H9 (cell line): Measurements from ENCODE around the gene AATK. TPM values are rescaled to one million over a fixed set of nuclear protein-coding genes. Genes with fewer than 3 reads are reported as not detected.

Source experiments
- DNase-seq: peaks from one replicate; pipeline ENCODE4 v3.0.0-alpha.2; 2017
- H2AFZ ChIP-seq: one replicate; pipeline ENCODE4 v1.6.1; 2013; ENCODE audit warnings: mild to moderate bottlenecking, low read length, control low read depth, moderate library complexity
- H2AK5ac ChIP-seq: 2 replicates; pipeline ENCODE4 v1.6.1; 2013; ENCODE audit warnings: low read length, control low read depth, mixed read lengths; ENCODE audit not compliant: insufficient read length
- H2BK120ac ChIP-seq: one replicate; pipeline ENCODE4 v1.6.1; 2013; ENCODE audit warnings: low read depth, mild to moderate bottlenecking, low read length, control low read depth, inconsistent platforms; ENCODE audit not compliant: poor library complexity, severe bottlenecking
- H2BK12ac ChIP-seq: 2 replicates; pipeline ENCODE4 v1.6.1; 2013; ENCODE audit warnings: low read length, control low read depth, mixed read lengths, low read depth; ENCODE audit not compliant: insufficient read length
- H2BK15ac ChIP-seq: 2 replicates; pipeline ENCODE4 v1.6.1; 2013; ENCODE audit warnings: low read depth, low read length, control low read depth
- H2BK20ac ChIP-seq: one replicate; pipeline ENCODE4 v1.6.1; 2013; ENCODE audit warnings: low read depth, mild to moderate bottlenecking, low read length, control low read depth, inconsistent platforms; ENCODE audit not compliant: poor library complexity, severe bottlenecking
- H2BK5ac ChIP-seq: 2 replicates; pipeline ENCODE4 v1.6.1; 2013; ENCODE audit warnings: low read length, control low read depth, mixed read lengths; ENCODE audit not compliant: insufficient read length
- H3K14ac ChIP-seq: 2 replicates; pipeline ENCODE4 v1.6.1; 2013; ENCODE audit warnings: low read length, control low read depth; ENCODE audit not compliant: insufficient read depth
- H3K18ac ChIP-seq: 2 replicates; pipeline ENCODE4 v1.6.1; 2013; ENCODE audit warnings: low read depth, mild to moderate bottlenecking, mixed read lengths, low read length, control low read depth; ENCODE audit not compliant: insufficient read length
- H3K23ac ChIP-seq: 2 replicates; pipeline ENCODE4 v1.6.1; 2013; ENCODE audit warnings: low read length, control low read depth, mixed read lengths, low read depth; ENCODE audit not compliant: insufficient read length
- H3K23me2 ChIP-seq: 2 replicates; pipeline ENCODE4 v1.6.1; 2013; ENCODE audit warnings: low read depth, mild to moderate bottlenecking, mixed read lengths, low read length, control low read depth; ENCODE audit not compliant: insufficient read length, poor library complexity, severe bottlenecking
- H3K27ac ChIP-seq: 2 replicates; pipeline ENCODE4 v1.5.1; 2013; ENCODE audit warnings: low read length, control low read depth, mixed read lengths, low read depth; ENCODE audit not compliant: insufficient read length
- H3K27me3 ChIP-seq: 2 replicates; pipeline ENCODE4 v1.6.1; 2013; ENCODE audit warnings: low read length, control low read depth, inconsistent platforms; ENCODE audit not compliant: insufficient read depth
- H3K4ac ChIP-seq: 2 replicates; pipeline ENCODE4 v1.6.1; 2013; ENCODE audit warnings: low read depth, mild to moderate bottlenecking, control low read depth, inconsistent platforms, low read length, moderate library complexity
- H3K4me1 ChIP-seq: 2 replicates; pipeline ENCODE4 v1.6.1; 2013; ENCODE audit warnings: low read length, control low read depth, inconsistent platforms; ENCODE audit not compliant: insufficient read depth
- H3K4me2 ChIP-seq: 2 replicates; pipeline ENCODE4 v1.6.1; 2013; ENCODE audit warnings: low read length, control low read depth, mixed read lengths; ENCODE audit not compliant: insufficient read length, insufficient read depth
- H3K56ac ChIP-seq: 2 replicates; pipeline ENCODE4 v1.6.1; 2013; ENCODE audit warnings: low read depth, mild to moderate bottlenecking, mixed read lengths, low read length, control low read depth; ENCODE audit not compliant: insufficient read length
- H3K79me1 ChIP-seq: 2 replicates; pipeline ENCODE4 v1.6.1; 2013; ENCODE audit warnings: low read depth, mild to moderate bottlenecking, moderate library complexity, low read length, control low read depth, inconsistent platforms; ENCODE audit not compliant: insufficient read depth, poor library complexity, severe bottlenecking
- H3K79me2 ChIP-seq: 2 replicates; pipeline ENCODE4 v1.6.1; 2013; ENCODE audit warnings: low read length, control low read depth, inconsistent platforms; ENCODE audit not compliant: insufficient read depth
- H3K9ac ChIP-seq: 2 replicates; pipeline ENCODE4 v1.6.1; 2013; ENCODE audit warnings: low read length, control low read depth, mixed read lengths; ENCODE audit not compliant: insufficient read length; ENCODE audit errors: extremely low read depth
- H3K9me3 ChIP-seq: one replicate; pipeline ENCODE4 v1.6.1; 2013; ENCODE audit warnings: low read depth, low read length, inconsistent platforms; ENCODE audit not compliant: control insufficient read depth
- H3T11ph ChIP-seq: one replicate; pipeline ENCODE4 v1.6.1; 2013; ENCODE audit warnings: mild to moderate bottlenecking, low read length, control low read depth, inconsistent platforms
- H4K20me1 ChIP-seq: one replicate; pipeline ENCODE4 v1.6.1; 2013; ENCODE audit not compliant: control insufficient read depth, insufficient read length, insufficient read depth
- H4K5ac ChIP-seq: 2 replicates; pipeline ENCODE4 v1.6.1; 2013; ENCODE audit warnings: low read depth, mild to moderate bottlenecking, mixed read lengths, low read length, control low read depth; ENCODE audit not compliant: insufficient read length
- H4K8ac ChIP-seq: replicated peaks from 2 replicates; pipeline ENCODE4 v1.6.1; 2013; ENCODE audit warnings: low read length, control low read depth, mixed read lengths, low read depth; ENCODE audit not compliant: insufficient read length
- H4K91ac ChIP-seq: 2 replicates; pipeline ENCODE4 v1.6.1; 2013; ENCODE audit warnings: low read depth, mild to moderate bottlenecking, moderate library complexity, mixed read lengths, low read length, control low read depth; ENCODE audit not compliant: insufficient read length
- H3K27ac Mint-ChIP-seq, 3 experiments: 2 replicates in 2 of 3; 3 replicates in 1 of 3; pipeline ENCODE4 v1.8.0; 2020 to 2021; ENCODE audit warnings: mixed read lengths in 3 of 3, mild to moderate bottlenecking in 1 of 3, moderate library complexity in 1 of 3
- H3K27me3 Mint-ChIP-seq: 2 replicates; pipeline ENCODE4 v1.8.0; 2021; ENCODE audit warnings: low read depth, mild to moderate bottlenecking, moderate library complexity, mixed read lengths
- H3K36me3 Mint-ChIP-seq, 3 experiments: 2 replicates in 2 of 3; 3 replicates in 1 of 3; pipeline ENCODE4 v1.8.0; 2020 to 2021; ENCODE audit warnings: low read depth in 3 of 3, mixed read lengths in 3 of 3; ENCODE audit not compliant: insufficient read depth in 1 of 3
- H3K4me1 Mint-ChIP-seq, 2 experiments: 2 replicates each; pipeline ENCODE4 v1.8.0; 2020; ENCODE audit warnings: mixed read lengths in 2 of 2
- H3K4me3 Mint-ChIP-seq, 2 experiments: 2 replicates in 1 of 2; 3 replicates in 1 of 2; pipeline ENCODE4 v1.8.0; 2020 to 2021; ENCODE audit warnings: mild to moderate bottlenecking in 2 of 2, mixed read lengths in 2 of 2, moderate library complexity in 1 of 2
- H3K9me3 Mint-ChIP-seq, 2 experiments: 2 replicates in 1 of 2; 3 replicates in 1 of 2; pipeline ENCODE4 v1.8.0; 2020; ENCODE audit warnings: mild to moderate bottlenecking in 2 of 2, mixed read lengths in 2 of 2, moderate library complexity in 1 of 2
- WGBS: extraction: QIAGEN DNeasy Blood & Tissue Kit; methylation state at CpG from one replicate; pipeline ENCODE4 v1.1.7; 2013; ENCODE audit warnings: missing lambda C conversion rate, low lambda C conversion rate, mixed read lengths; ENCODE audit not compliant: insufficient read length; ENCODE audit errors: extremely low coverage; 5-methylcytosine and 5-hydroxymethylcytosine counted together
- total RNA-seq: library from RNA; stranded (reverse); gene quantifications from 2 replicates; pipeline ENCODE4 v1.2.1, GENCODE V29; 2021
- TF ChIP-seq, protein P1 (sequence below): fragments of 200-600 bp; sonication (generic); conservative IDR thresholded peaks from 3 replicates; pipeline ENCODE4 v1.8.0; 2021; ENCODE audit warnings: antibody characterized with exemption, mild to moderate bottlenecking

Gene AATK
- total RNA-seq, 1 experiment from 2014 or later, result 2.4 TPM

DNA sequence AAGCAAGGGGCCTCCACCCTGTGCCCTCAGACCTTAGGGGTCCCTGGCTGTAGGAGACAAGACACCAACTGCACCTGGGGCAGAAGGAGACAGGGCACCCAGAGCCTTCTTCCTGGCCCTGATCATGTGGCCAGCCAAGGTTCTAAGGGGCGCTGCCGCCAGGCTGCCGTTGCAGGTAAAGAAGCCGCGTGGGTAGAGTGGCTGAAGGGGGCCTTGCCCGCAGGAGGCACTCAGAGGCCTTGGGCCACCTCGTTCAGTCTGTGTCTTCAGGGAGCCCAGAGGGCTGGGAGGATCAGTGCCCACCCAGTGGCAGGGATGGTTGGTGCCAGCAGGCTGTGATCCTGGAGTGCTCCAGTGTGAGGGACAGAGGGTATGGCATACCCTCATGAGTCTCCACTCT, 1.6 kb upstream of the AATK start:
- Histone ChIP-seq H2BK20ac (no peak overlapping the region), H3T11ph (no peak overlapping the region), H3K23me2 (peaks cover 3% of the 10 kb centered on the region), H3K56ac (no peak overlapping the region), H2BK120ac (no peak overlapping the region), H3K27ac (no peak overlapping the region), H2BK5ac (no peak overlapping the region), H3K9ac (no peak overlapping the region), H2BK15ac (no peak overlapping the region), H4K20me1 (peaks cover 4% of the 10 kb centered on the region), H3K4ac (no peak overlapping the region), H3K4me2 (no peak overlapping the region), H3K79me1 (no peaks in the 10 kb centered on the region), H4K91ac (no peak overlapping the region), H4K8ac (no peak overlapping the region), H2AFZ (no peak overlapping the region), H3K79me2 (no peaks in the 10 kb centered on the region), H3K27me3 (no peaks in the 10 kb centered on the region), H4K5ac (no peak overlapping the region), H2AK5ac (no peak overlapping the region), H2BK12ac (no peak overlapping the region), H3K4me1 (no peaks in the 10 kb centered on the region), H3K23ac (no peak overlapping the region), H3K18ac (no peak overlapping the region), H3K14ac (no peak overlapping the region), H3K9me3 (no peaks in the 10 kb centered on the region)
- no peak for DNase-seq
- no peak overlapping the region for H3K4me3 Mint-ChIP-seq
- H3K36me3 Mint-ChIP-seq, result no peaks in the 10 kb centered on the region
- H3K9me3 Mint-ChIP-seq, result no peaks in the 10 kb centered on the region
- H3K27ac Mint-ChIP-seq, result no peak overlapping the region
- TF ChIP-seq, protein P1, sequence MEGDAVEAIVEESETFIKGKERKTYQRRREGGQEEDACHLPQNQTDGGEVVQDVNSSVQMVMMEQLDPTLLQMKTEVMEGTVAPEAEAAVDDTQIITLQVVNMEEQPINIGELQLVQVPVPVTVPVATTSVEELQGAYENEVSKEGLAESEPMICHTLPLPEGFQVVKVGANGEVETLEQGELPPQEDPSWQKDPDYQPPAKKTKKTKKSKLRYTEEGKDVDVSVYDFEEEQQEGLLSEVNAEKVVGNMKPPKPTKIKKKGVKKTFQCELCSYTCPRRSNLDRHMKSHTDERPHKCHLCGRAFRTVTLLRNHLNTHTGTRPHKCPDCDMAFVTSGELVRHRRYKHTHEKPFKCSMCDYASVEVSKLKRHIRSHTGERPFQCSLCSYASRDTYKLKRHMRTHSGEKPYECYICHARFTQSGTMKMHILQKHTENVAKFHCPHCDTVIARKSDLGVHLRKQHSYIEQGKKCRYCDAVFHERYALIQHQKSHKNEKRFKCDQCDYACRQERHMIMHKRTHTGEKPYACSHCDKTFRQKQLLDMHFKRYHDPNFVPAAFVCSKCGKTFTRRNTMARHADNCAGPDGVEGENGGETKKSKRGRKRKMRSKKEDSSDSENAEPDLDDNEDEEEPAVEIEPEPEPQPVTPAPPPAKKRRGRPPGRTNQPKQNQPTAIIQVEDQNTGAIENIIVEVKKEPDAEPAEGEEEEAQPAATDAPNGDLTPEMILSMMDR, result no peak
- H3K4me1 Mint-ChIP-seq, result no peaks in the 10 kb centered on the region
- H3K27me3 Mint-ChIP-seq, result peaks cover 14% of the 10 kb centered on the region
- WGBS, result no CpG with 5 or more reads among the region's 7 CpGs
